H1 (cell line): Measurements from ENCODE around the gene IRS1. TPM values are rescaled to one million over a fixed set of nuclear protein-coding genes. Genes with fewer than 3 reads are reported as not detected.

Source experiments
- CTCF ChIA-PET: fragments of 300-600 bp; sonication (Branson Sonifier 250); formaldehyde crosslinking; loops from one replicate; lab custom pipeline; 2021; ENCODE audit not compliant: partially characterized antibody; lab: Charles Lee
- POLR2A ChIA-PET: fragments of 300-600 bp; sonication (Branson Sonifier 250); formaldehyde crosslinking; loops from one replicate; lab custom pipeline; 2021; ENCODE audit warnings: inconsistent platforms; ENCODE audit not compliant: partially characterized antibody; lab: Charles Lee
- DNase-seq, 2 experiments: peaks; one replicate each; pipeline versions ENCODE4 v3.0.0 to v3.0.0-alpha.2; 2010 to 2022; ENCODE audit warnings: low spot score in 2 of 2, low read depth in 1 of 2, mixed read lengths in 1 of 2
- FAIRE-seq: peaks from 2 replicates; lab custom pipeline; 2011; peaks lifted over from hg19 to GRCh38; lab: Jason Lieb, UNC
- H2AFZ ChIP-seq: 2 replicates; pipeline ENCODE4 v1.8.1; 2012; ENCODE audit warnings: low read length, inconsistent platforms
- H2AK5ac ChIP-seq: 2 replicates; pipeline ENCODE4 v1.6.1; 2013; ENCODE audit warnings: low read depth, low read length
- H2BK120ac ChIP-seq: replicated peaks from 2 replicates; pipeline ENCODE3; 2013; ENCODE audit warnings: low read depth, low read length, inconsistent platforms
- H2BK12ac ChIP-seq: 2 replicates; pipeline ENCODE4 v1.6.1; 2013; ENCODE audit warnings: low read depth, low read length
- H2BK15ac ChIP-seq: 2 replicates; pipeline ENCODE4 v1.6.1; 2013; ENCODE audit warnings: low read length
- H2BK20ac ChIP-seq: 2 replicates; pipeline ENCODE4 v1.6.1; 2013; ENCODE audit warnings: low read length
- H2BK5ac ChIP-seq: 2 replicates; pipeline ENCODE4 v1.6.1; 2013; ENCODE audit warnings: low read depth, low read length
- H3K14ac ChIP-seq: 2 replicates; pipeline ENCODE4 v1.6.1; 2013; ENCODE audit warnings: inconsistent platforms; ENCODE audit not compliant: insufficient read length
- H3K18ac ChIP-seq: 2 replicates; pipeline ENCODE4 v1.6.1; 2013; ENCODE audit warnings: low read length; ENCODE audit errors: extremely low read depth
- H3K23ac ChIP-seq: 2 replicates; pipeline ENCODE4 v1.6.1; 2013; ENCODE audit warnings: inconsistent platforms; ENCODE audit not compliant: insufficient read length
- H3K23me2 ChIP-seq: 2 replicates; pipeline ENCODE4 v1.6.1; 2013; ENCODE audit warnings: low read depth, low read length
- H3K27ac ChIP-seq: 2 replicates; pipeline ENCODE4 v1.6.1; 2011; ENCODE audit warnings: low read depth, low read length, inconsistent platforms
- H3K27me3 ChIP-seq, 4 experiments: replicated peaks in 1 of 4; 1 replicate in 1 of 4; 2 replicates in 3 of 4; pipeline versions ENCODE4 v1.6.1 to v1.8.1; 2011 to 2013; ENCODE audit warnings: low read length in 3 of 4, mild to moderate bottlenecking in 3 of 4, inconsistent platforms in 2 of 4, mixed read lengths in 2 of 4, moderate library complexity in 1 of 4; ENCODE audit not compliant: control insufficient read depth in 3 of 4, insufficient read depth in 3 of 4; ENCODE audit errors: extremely low read depth in 1 of 4
- H3K36me3 ChIP-seq, 4 experiments: 2 replicates each; pipeline versions ENCODE4 v1.6.1 to v1.8.1; 2011 to 2013; ENCODE audit warnings: mild to moderate bottlenecking in 4 of 4, low read length in 3 of 4, moderate library complexity in 2 of 4, control low read depth in 1 of 4, inconsistent platforms in 1 of 4; ENCODE audit not compliant: insufficient read depth in 4 of 4, control insufficient read depth in 2 of 4
- H3K4ac ChIP-seq: replicated peaks from 2 replicates; pipeline ENCODE3; 2013; ENCODE audit warnings: low read length, low read depth, mixed read lengths, inconsistent platforms; ENCODE audit not compliant: insufficient read length
- H3K4me1 ChIP-seq, 4 experiments: replicated peaks in 1 of 4; 1 replicate in 1 of 4; 2 replicates in 3 of 4; pipeline versions ENCODE4 v1.6.1 to v1.8.1; 2011 to 2013; ENCODE audit warnings: low read length in 3 of 4, inconsistent platforms in 2 of 4, mixed read lengths in 1 of 4; ENCODE audit not compliant: insufficient read depth in 4 of 4, control insufficient read depth in 3 of 4
- H3K4me2 ChIP-seq, 2 experiments: 2 replicates each; pipeline versions ENCODE4 v1.6.1 to v1.8.1; 2011 to 2013; ENCODE audit warnings: low read depth in 2 of 2, low read length in 2 of 2, control low read depth in 1 of 2, inconsistent platforms in 1 of 2, mild to moderate bottlenecking in 1 of 2; ENCODE audit not compliant: insufficient read depth in 1 of 2
- H3K4me3 ChIP-seq, 4 experiments: fragments of 200-600, 300-600 bp in 1 of 4; sonication (generic), shearing (Covaris generic), sonication (Bioruptor Twin) in 1 of 4; 2 replicates each; pipeline versions ENCODE4 v1.5.1 to v1.8.1; 2011 to 2016; ENCODE audit warnings: low read length in 4 of 4, low read depth in 3 of 4, control low read depth in 2 of 4, inconsistent platforms in 2 of 4, mild to moderate bottlenecking in 2 of 4, mixed read lengths in 1 of 4, moderate library complexity in 1 of 4; ENCODE audit not compliant: insufficient read depth in 2 of 4; ENCODE audit errors: extremely low read depth in 1 of 4
- H3K56ac ChIP-seq: replicated peaks from 2 replicates; pipeline ENCODE3; 2013; ENCODE audit warnings: low read depth, mild to moderate bottlenecking, mixed read lengths, low read length, inconsistent platforms; ENCODE audit not compliant: insufficient read length
- H3K79me1 ChIP-seq: 2 replicates; pipeline ENCODE4 v1.6.1; 2013; ENCODE audit warnings: low read depth, low read length, control low read depth
- H3K79me2 ChIP-seq, 2 experiments: 2 replicates each; pipeline versions ENCODE4 v1.6.1 to v1.8.1; 2012 to 2013; ENCODE audit warnings: low read length in 2 of 2, mild to moderate bottlenecking in 2 of 2, inconsistent platforms in 1 of 2; ENCODE audit not compliant: insufficient read depth in 2 of 2, control insufficient read depth in 1 of 2
- H3K9ac ChIP-seq, 4 experiments: replicated peaks in 1 of 4; 1 replicate in 1 of 4; 2 replicates in 3 of 4; pipeline versions ENCODE4 v1.6.1 to v1.8.1; 2011 to 2013; ENCODE audit warnings: low read depth in 3 of 4, low read length in 3 of 4, control low read depth in 2 of 4, mild to moderate bottlenecking in 2 of 4, moderate library complexity in 2 of 4, inconsistent platforms in 1 of 4; ENCODE audit errors: extremely low read depth in 1 of 4
- H3K9me3 ChIP-seq, 2 experiments: 2 replicates each; pipeline versions ENCODE4 v1.6.1 to v1.8.1; 2012 to 2013; ENCODE audit warnings: mild to moderate bottlenecking in 2 of 2, moderate library complexity in 2 of 2, control low read depth in 1 of 2, inconsistent platforms in 1 of 2, low read depth in 1 of 2, low read length in 1 of 2, mixed read lengths in 1 of 2; ENCODE audit not compliant: insufficient read depth in 2 of 2
- H4K20me1 ChIP-seq, 2 experiments: replicated peaks in 1 of 2; 2 replicates each; pipeline versions ENCODE3 to v1.8.1; 2011 to 2013; ENCODE audit warnings: inconsistent platforms in 2 of 2, low read length in 2 of 2, mild to moderate bottlenecking in 1 of 2; ENCODE audit not compliant: insufficient read depth in 2 of 2, control insufficient read depth in 1 of 2
- H4K5ac ChIP-seq: 2 replicates; pipeline ENCODE4 v1.6.1; 2013; ENCODE audit warnings: low read length, low read depth, mixed read lengths, inconsistent platforms; ENCODE audit not compliant: insufficient read length
- H4K8ac ChIP-seq: 2 replicates; pipeline ENCODE4 v1.8.0; 2013; ENCODE audit warnings: mild to moderate bottlenecking, moderate library complexity, low read length, inconsistent platforms; ENCODE audit not compliant: insufficient read depth; ENCODE audit errors: extremely low read depth
- H4K91ac ChIP-seq: replicated peaks from 2 replicates; pipeline ENCODE3; 2013; ENCODE audit warnings: low read length, mixed read lengths, inconsistent platforms; ENCODE audit not compliant: insufficient read length
- BRCA1 ChIP-seq: IDR thresholded peaks from 2 replicates; pipeline ENCODE4 v1.6.1; 2012; ENCODE audit warnings: low read depth, low read length, improper control_type of control experiment
- CHD2 ChIP-seq: IDR thresholded peaks from 2 replicates; pipeline ENCODE4 v1.6.1; 2012; ENCODE audit warnings: low read length, improper control_type of control experiment
- JUN ChIP-seq: IDR thresholded peaks from 2 replicates; pipeline ENCODE4 v1.6.1; 2011; ENCODE audit warnings: low read depth, mild to moderate bottlenecking, improper control_type of control experiment, low read length
- KDM4A ChIP-seq: IDR thresholded peaks from one replicate; pipeline ENCODE4 v1.7.1; 2012; ENCODE audit warnings: low read depth, mild to moderate bottlenecking, moderate library complexity, low read length, inconsistent platforms; ENCODE audit not compliant: severe bottlenecking
- KDM5A ChIP-seq: fragments of 200-600 bp; IDR thresholded peaks from 2 replicates; pipeline ENCODE4 v1.7.1; 2012; ENCODE audit warnings: mild to moderate bottlenecking, low read length, inconsistent platforms, mixed read lengths
- NANOG ChIP-seq: IDR thresholded peaks from 2 replicates; pipeline ENCODE4 v1.6.1; 2011; ENCODE audit warnings: low read length, low read depth, mild to moderate bottlenecking, inconsistent platforms; ENCODE audit not compliant: insufficient read depth, poor library complexity, severe bottlenecking
- SIX5 ChIP-seq: IDR thresholded peaks from 2 replicates; pipeline ENCODE4 v1.6.1; 2011; ENCODE audit warnings: mild to moderate bottlenecking, low read depth, low read length
- TBP ChIP-seq: IDR thresholded peaks from 2 replicates; pipeline ENCODE4 v1.6.1; 2011; ENCODE audit warnings: low read depth, low read length, improper control_type of control experiment
- WGBS, 2 experiments: shearing (Covaris generic) in 1 of 2; methylation state at CpG; one replicate each; pipeline versions ENCODE4 v1.1.6 to v1.1.7; 2013 to 2015; ENCODE audit warnings: low lambda C conversion rate in 2 of 2, mixed read lengths in 2 of 2, inconsistent platforms in 1 of 2, low coverage in 1 of 2, missing lambda C conversion rate in 1 of 2; ENCODE audit not compliant: insufficient replicate concordance in 2 of 2, insufficient coverage in 1 of 2, insufficient read length in 1 of 2; ENCODE audit errors: extremely low coverage in 1 of 2, missing lambda C conversion rate in 1 of 2; 5-methylcytosine and 5-hydroxymethylcytosine counted together
- polyA plus RNA-seq, 7 experiments: library from polyadenylated mRNA; depleted of rRNA in 3 of 7; stranded (reverse) in 5 of 7; unstranded in 2 of 7; fragments of >200 nt in 5 of 7; fragments of 200-250 nt in 2 of 7; gene quantifications; 1 replicate in 5 of 7; 2 replicates in 1 of 7; 4 replicates in 1 of 7; pipeline versions ENCODE4 v1.2.1 to v1.2.3, GENCODE V29; 2011 to 2013; ENCODE audit warnings: missing spikeins in 2 of 7, mixed read lengths in 2 of 7
- total RNA-seq: library from RNA; stranded (reverse); fragmentation: NEBNext Ultra II Directional; extraction: Animal tissue kit (Norgen Biotek cat#: 25700); gene quantifications from 2 replicates; pipeline ENCODE4 v1.2.1, GENCODE V29; 2021
- TF ChIP-seq, protein P1 (sequence below): IDR thresholded peaks from 2 replicates; pipeline ENCODE4 v1.6.1; 2012; ENCODE audit warnings: inconsistent platforms
- TF ChIP-seq, protein P2 (sequence below): IDR thresholded peaks from 2 replicates; pipeline ENCODE4 v1.6.1; 2012; ENCODE audit warnings: low read length, inconsistent platforms

Gene IRS1
- total and polyA plus RNA-seq, 2 of the 8 experiments (the other 6 are each of a cell fraction or from before 2014, with no cell fraction given), result 9.1 to 26.9 TPM

DNA sequence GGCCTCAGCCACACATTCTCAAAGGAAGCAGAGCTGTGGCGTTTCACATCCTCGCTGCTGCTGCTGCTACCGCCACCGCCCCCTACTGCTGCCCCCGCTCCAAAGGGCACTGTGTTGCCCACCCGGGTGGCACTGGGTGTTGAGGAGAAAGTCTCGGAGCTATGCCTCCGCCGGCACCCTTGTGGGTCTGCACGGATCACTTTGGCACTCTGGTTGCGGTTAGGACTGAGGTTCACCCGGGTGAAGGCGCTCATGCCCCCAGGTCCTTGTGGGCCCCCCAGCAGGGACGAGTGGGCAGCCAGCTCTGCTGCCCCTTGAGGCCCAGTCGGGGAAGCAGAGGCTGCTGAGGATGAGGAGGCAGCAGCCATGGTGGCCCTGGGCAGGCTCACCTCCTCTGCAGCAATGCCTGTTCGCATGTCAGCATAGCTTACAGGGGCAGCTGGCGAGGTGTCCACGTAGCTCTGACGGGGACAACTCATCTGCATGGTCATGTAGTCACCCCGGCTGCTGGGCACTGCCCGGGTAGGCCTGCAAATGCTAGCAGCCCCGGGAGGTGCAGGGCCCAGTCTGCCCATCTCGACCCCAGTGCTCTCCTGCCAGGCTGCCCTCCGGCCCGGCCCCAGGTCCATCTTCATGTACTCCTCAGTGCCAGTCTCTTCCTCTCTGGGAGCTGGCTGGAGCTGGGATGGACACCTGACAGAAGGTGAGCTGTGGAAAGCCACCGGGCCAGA lies 4.2 kb downstream of the IRS1 start:
- H2BK20ac ChIP-seq, result no peak overlapping the region
- no peak overlapping the region for H3K14ac ChIP-seq
- FAIRE-seq, result no peak
- H2BK12ac ChIP-seq, result no peak overlapping the region
- ChIA-PET POLR2A (interaction anchor here (0.9 to 1.0 kb wide), 2 partner anchors 40 to 73 kb away, joined by 3 read pairs; no protein-coding TSS in a partner anchor), CTCF (interaction anchor here (1.0 to 2.2 kb wide), 6 partner anchors 15 to 1124 kb away, joined by 3 to 8 read pairs (median 3); no protein-coding TSS in a partner anchor)
- no peak overlapping the region for H3K4ac ChIP-seq
- peak overlapping the region; percentile 47; the same call in 1 of the 2 replicates for H2AK5ac ChIP-seq
- peaks cover 6 to 15% of the 10 kb centered on the region in 2 experiments for H4K20me1 ChIP-seq
- no peak overlapping the region for H3K18ac ChIP-seq
- no peak overlapping the region for H3K27ac ChIP-seq
- WGBS, 2 experiments, result 90% methylated on average over 26 of the region's 26 CpGs; no CpG with 5 or more reads in 1 of the 2 experiments
- peaks cover 0 to 30% (median 9%) of the 10 kb centered on the region in 4 experiments; a peak in 4 of 8 replicates for H3K36me3 ChIP-seq
- H3K23ac ChIP-seq, result no peak overlapping the region
- H3K56ac ChIP-seq, result no peak overlapping the region
- peak in 1 of 2 experiments; percentile 48 for DNase-seq
- no peak overlapping the region for H2AFZ ChIP-seq
- no peak overlapping the region for H2BK5ac ChIP-seq
- H3K9ac ChIP-seq, result no peak overlapping the region
- peaks cover 0 to 3% of the 10 kb centered on the region in 2 experiments; a peak in 1 of 4 replicates for H3K9me3 ChIP-seq
- H4K8ac ChIP-seq, result peak overlapping the region; percentile 45
- H3K23me2 ChIP-seq, result peaks cover 19% of the 10 kb centered on the region; the same call in 1 of the 2 replicates
- no peak overlapping the region for H4K5ac ChIP-seq
- peaks cover 8 to 28% (median 24%) of the 10 kb centered on the region in 4 experiments for H3K4me1 ChIP-seq
- no peak overlapping the region for H2BK15ac ChIP-seq
- H3K27me3 ChIP-seq, result no peaks in the 10 kb centered on the region
- H3K79me1 ChIP-seq, result 0 out of 2 replicates have a peak, but pooled peaks cover 3% of the 10 kb centered on the region
- H3K4me2 ChIP-seq, result peak overlapping the region; percentile 17 to 95; a peak in 2 of 4 replicates
- H2BK120ac ChIP-seq, result no peak overlapping the region
- no peak overlapping the region for H4K91ac ChIP-seq
- H3K79me2 ChIP-seq, result peaks cover 0 to 62% of the 10 kb centered on the region in 2 experiments; a peak in 3 of 4 replicates
- peak overlapping the region in 1 of 4 experiments; percentile 59; a peak in 2 of 8 replicates for H3K4me3 ChIP-seq
- no peak for TF ChIP-seq KDM5A
- no peak for TF ChIP-seq NANOG
- no peak for TF ChIP-seq TBP
- TF ChIP-seq, protein P1, sequence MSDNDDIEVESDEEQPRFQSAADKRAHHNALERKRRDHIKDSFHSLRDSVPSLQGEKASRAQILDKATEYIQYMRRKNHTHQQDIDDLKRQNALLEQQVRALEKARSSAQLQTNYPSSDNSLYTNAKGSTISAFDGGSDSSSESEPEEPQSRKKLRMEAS, result no peak
- TF ChIP-seq, protein P2, sequence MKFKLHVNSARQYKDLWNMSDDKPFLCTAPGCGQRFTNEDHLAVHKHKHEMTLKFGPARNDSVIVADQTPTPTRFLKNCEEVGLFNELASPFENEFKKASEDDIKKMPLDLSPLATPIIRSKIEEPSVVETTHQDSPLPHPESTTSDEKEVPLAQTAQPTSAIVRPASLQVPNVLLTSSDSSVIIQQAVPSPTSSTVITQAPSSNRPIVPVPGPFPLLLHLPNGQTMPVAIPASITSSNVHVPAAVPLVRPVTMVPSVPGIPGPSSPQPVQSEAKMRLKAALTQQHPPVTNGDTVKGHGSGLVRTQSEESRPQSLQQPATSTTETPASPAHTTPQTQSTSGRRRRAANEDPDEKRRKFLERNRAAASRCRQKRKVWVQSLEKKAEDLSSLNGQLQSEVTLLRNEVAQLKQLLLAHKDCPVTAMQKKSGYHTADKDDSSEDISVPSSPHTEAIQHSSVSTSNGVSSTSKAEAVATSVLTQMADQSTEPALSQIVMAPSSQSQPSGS, result no peak
- no peak for TF ChIP-seq JUN
- no peak for TF ChIP-seq CHD2
- TF ChIP-seq SIX5, result no peak
- no peak for TF ChIP-seq BRCA1
- no peak for TF ChIP-seq KDM4A
